ENCODE results near the gene XRCC5. TPM values are rescaled to one million over a fixed set of nuclear protein-coding genes. Genes with fewer than 3 reads are reported as not detected.

XRCC5 gene
- total RNA-seq, 1 experiment from 2014 or later, result 290 TPM

GRCh38 chr2:216113572-216113971 is 4.4 kb downstream of the XRCC5 start:
- ChIA-PET CTCF (no interaction called here), POLR2A (ENCODE audit: unreplicated experiment) (no interaction called here)
- DNase-seq, result no peak
- Histone ChIP-seq H3K9ac (ENCODE audit: low read length) (no peak overlapping the region), H3K4me3 (ENCODE audit: low read length) (no peak overlapping the region), H3K4me2 (ENCODE audit: low read length) (no peak overlapping the region), H3F3A (ENCODE audit: low read length, unreplicated experiment) (peaks cover 6% of the 10 kb centered on the region), H3K9me2 (replicated peaks; ENCODE audit: low read length) (no peaks in the 10 kb centered on the region), H3K79me2 (ENCODE audit: low read length) (peaks cover 80% of the 10 kb centered on the region), H3K9me3 (ENCODE audit: low read length) (no peaks in the 10 kb centered on the region), H4K20me1 (ENCODE audit: low read length) (0 out of 2 replicates have a peak, but pooled peaks cover 18% of the 10 kb centered on the region), H3K27me3 (ENCODE audit: low read length) (no peaks in the 10 kb centered on the region), H3K4me1 (ENCODE audit: insufficient read depth, low read length) (peaks cover 40% of the 10 kb centered on the region), H3K27ac (ENCODE audit: low read length) (no peak overlapping the region), H3K36me3 (ENCODE audit: low read depth, low read length) (peaks cover 78% of the 10 kb centered on the region), H2AFZ (ENCODE audit: low read length) (no peak overlapping the region)
- no TSS peak for BruUV-seq (replicated peaks)
- intact Hi-C loops (cut with micrococcal nuclease), result loop anchor here (10.0 kb wide), 1 partner anchor 381 kb away; the partner anchor contains the start of gene RPL37A
- TF ChIP-seq EZH2 (IDR thresholded peaks at IDR 0.05; ENCODE audit: low read length, unreplicated experiment) (no peak), EZH2phosphoT487 (IDR thresholded peaks at IDR 0.05; ENCODE audit: borderline replicate concordance, low read length) (no peak)
- TF ChIP-seq, protein P1, sequence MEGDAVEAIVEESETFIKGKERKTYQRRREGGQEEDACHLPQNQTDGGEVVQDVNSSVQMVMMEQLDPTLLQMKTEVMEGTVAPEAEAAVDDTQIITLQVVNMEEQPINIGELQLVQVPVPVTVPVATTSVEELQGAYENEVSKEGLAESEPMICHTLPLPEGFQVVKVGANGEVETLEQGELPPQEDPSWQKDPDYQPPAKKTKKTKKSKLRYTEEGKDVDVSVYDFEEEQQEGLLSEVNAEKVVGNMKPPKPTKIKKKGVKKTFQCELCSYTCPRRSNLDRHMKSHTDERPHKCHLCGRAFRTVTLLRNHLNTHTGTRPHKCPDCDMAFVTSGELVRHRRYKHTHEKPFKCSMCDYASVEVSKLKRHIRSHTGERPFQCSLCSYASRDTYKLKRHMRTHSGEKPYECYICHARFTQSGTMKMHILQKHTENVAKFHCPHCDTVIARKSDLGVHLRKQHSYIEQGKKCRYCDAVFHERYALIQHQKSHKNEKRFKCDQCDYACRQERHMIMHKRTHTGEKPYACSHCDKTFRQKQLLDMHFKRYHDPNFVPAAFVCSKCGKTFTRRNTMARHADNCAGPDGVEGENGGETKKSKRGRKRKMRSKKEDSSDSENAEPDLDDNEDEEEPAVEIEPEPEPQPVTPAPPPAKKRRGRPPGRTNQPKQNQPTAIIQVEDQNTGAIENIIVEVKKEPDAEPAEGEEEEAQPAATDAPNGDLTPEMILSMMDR (conservative IDR thresholded peaks at IDR 0.05; ENCODE audit: low read depth, low read length), result no peak
- ATAC-seq, result no peak

GRCh38 chr2:216114382-216114713 is 5.2 kb downstream of the XRCC5 start:
- DNase-seq (no peak), ATAC-seq (peak; percentile 35)
- Histone ChIP-seq H3K79me2 (ENCODE audit: low read length) (peaks cover 86% of the 10 kb centered on the region), H3F3A (ENCODE audit: low read length, unreplicated experiment) (peaks cover 6% of the 10 kb centered on the region), H3K27ac (ENCODE audit: low read length) (no peak overlapping the region), H4K20me1 (ENCODE audit: low read length) (0 out of 2 replicates have a peak, but pooled peaks cover 18% of the 10 kb centered on the region), H3K9me2 (replicated peaks; ENCODE audit: low read length) (no peaks in the 10 kb centered on the region), H3K36me3 (ENCODE audit: low read depth, low read length) (peaks cover 86% of the 10 kb centered on the region), H2AFZ (ENCODE audit: low read length) (no peak overlapping the region), H3K4me1 (ENCODE audit: insufficient read depth, low read length) (peaks cover 39% of the 10 kb centered on the region), H3K27me3 (ENCODE audit: low read length) (no peaks in the 10 kb centered on the region), H3K4me2 (ENCODE audit: low read length) (no peak overlapping the region), H3K9me3 (ENCODE audit: low read length) (no peaks in the 10 kb centered on the region), H3K4me3 (ENCODE audit: low read length) (no peak overlapping the region), H3K9ac (ENCODE audit: low read length) (no peak overlapping the region)
- BruUV-seq (replicated peaks), result no TSS peak
- intact Hi-C loops (cut with micrococcal nuclease), result loop anchor here (10.0 kb wide), 1 partner anchor 380 kb away; the partner anchor contains the start of gene RPL37A
- ChIA-PET POLR2A (ENCODE audit: unreplicated experiment) (interaction anchor here (0.6 kb wide), 1 partner anchor 32 kb away, joined by 3 read pairs; no protein-coding TSS in a partner anchor), CTCF (interaction anchor here (0.5 to 0.6 kb wide), 2 partner anchors 22 to 213 kb away, joined by 4 to 6 read pairs; no protein-coding TSS in a partner anchor)
- TF ChIP-seq EZH2 (IDR thresholded peaks at IDR 0.05; ENCODE audit: low read length, unreplicated experiment) (no peak), EZH2phosphoT487 (IDR thresholded peaks at IDR 0.05; ENCODE audit: borderline replicate concordance, low read length) (no peak)
- TF ChIP-seq, protein P1 (conservative IDR thresholded peaks at IDR 0.05; ENCODE audit: low read depth, low read length), result no peak

Measured in PC-3 (cell line).